Liver (tissue), 9 donors: ENCODE results near the gene VWA7. TPM values are rescaled to one million over a fixed set of nuclear protein-coding genes. Genes with fewer than 3 reads are reported as not detected.
"Not testable (repeated sequence)": the region's sequence is repeated elsewhere in the genome, so short reads cannot be mapped to it uniquely, and the experiment has no call there.

Experiments used
- DNase-seq: peaks from one replicate; pipeline ENCODE4 v3.0.0-alpha.2; 2017; ENCODE audit warnings: low spot score
- H3K27ac ChIP-seq, 2 donors: one replicate each; pipeline ENCODE4 v1.7.0; 2013; ENCODE audit warnings: inconsistent platforms in 2 of 2, low read length in 2 of 2, control low read depth in 1 of 2, low read depth in 1 of 2, mild to moderate bottlenecking in 1 of 2
- H3K27me3 ChIP-seq, 4 donors: one replicate each; pipeline versions ENCODE4 v1.6.1 to v1.7.0; 2013; ENCODE audit warnings: low read length in 3 of 4, inconsistent platforms in 1 of 4, mild to moderate bottlenecking in 1 of 4, moderate library complexity in 1 of 4; ENCODE audit not compliant: control insufficient read depth in 4 of 4, insufficient read depth in 4 of 4
- H3K36me3 ChIP-seq, 4 donors: one replicate each; pipeline versions ENCODE4 v1.6.1 to v1.7.0; 2013; ENCODE audit warnings: low read length in 3 of 4, mild to moderate bottlenecking in 3 of 4, low read depth in 1 of 4, moderate library complexity in 1 of 4; ENCODE audit not compliant: control insufficient read depth in 4 of 4, insufficient read depth in 3 of 4
- H3K4me1 ChIP-seq, 4 donors: one replicate each; pipeline versions ENCODE4 v1.6.1 to v1.7.0; 2013; ENCODE audit warnings: low read length in 3 of 4, mild to moderate bottlenecking in 3 of 4, moderate library complexity in 1 of 4; ENCODE audit not compliant: control insufficient read depth in 4 of 4, insufficient read depth in 4 of 4
- H3K4me3 ChIP-seq, 3 donors: one replicate each; pipeline versions ENCODE4 v1.6.1 to v1.7.0; 2013; ENCODE audit warnings: low read length in 3 of 3, control low read depth in 1 of 3, low read depth in 1 of 3, mild to moderate bottlenecking in 1 of 3
- H3K9ac ChIP-seq, 2 donors: one replicate each; pipeline ENCODE4 v1.7.0; 2013; ENCODE audit warnings: low read length in 2 of 2, mild to moderate bottlenecking in 2 of 2, moderate library complexity in 2 of 2, control low read depth in 1 of 2, low read depth in 1 of 2
- H3K9me3 ChIP-seq, 4 donors: one replicate each; pipeline versions ENCODE4 v1.6.1 to v1.7.0; 2013; ENCODE audit warnings: low read length in 3 of 4; ENCODE audit not compliant: control insufficient read depth in 4 of 4
- EGR1 ChIP-seq, 2 donors: IDR thresholded peaks; 2 replicates each; pipeline ENCODE4 v1.6.1; 2016 to 2018; ENCODE audit warnings: antibody characterized with exemption in 2 of 2, low read depth in 2 of 2
- JUND ChIP-seq, 2 donors: IDR thresholded peaks; 2 replicates each; pipeline ENCODE4 v1.6.1; 2016; ENCODE audit warnings: antibody characterized with exemption in 2 of 2
- NR2F2 ChIP-seq: IDR thresholded peaks from 2 replicates; pipeline ENCODE4 v1.6.1; 2016; ENCODE audit warnings: antibody characterized with exemption
- RAD21 ChIP-seq, 2 donors: IDR thresholded peaks; 2 replicates each; pipeline ENCODE4 v1.6.1; 2016; ENCODE audit warnings: antibody characterized with exemption in 2 of 2, mild to moderate bottlenecking in 2 of 2
- WGBS: extraction: QIAGEN DNeasy Blood & Tissue Kit; methylation state at CpG from one replicate; pipeline ENCODE4 v1.1.7; 2013; 5-methylcytosine and 5-hydroxymethylcytosine counted together
- polyA plus RNA-seq, 2 donors: library from polyadenylated mRNA; stranded (reverse) in 1 of 2; unstranded in 1 of 2; fragments of 200-250 nt in 1 of 2; fragments of >200 nt in 1 of 2; fragmentation: Nextera tagmentation in 1 of 2; extraction: Ambion mirVana in 1 of 2; gene quantifications; one replicate each; pipeline versions ENCODE4 v1.2.1 to v1.2.3, GENCODE V29; 2013 to 2015
- total RNA-seq, 2 donors: library from RNA; depleted of rRNA; stranded (reverse); fragments of >200 nt; gene quantifications; one replicate each; pipeline ENCODE4 v1.2.3, GENCODE V29; 2014
- TF ChIP-seq, protein P1 (sequence below): IDR thresholded peaks from 2 replicates; pipeline ENCODE4 v1.6.1; 2016; ENCODE audit warnings: antibody characterized with exemption, mild to moderate bottlenecking
- TF ChIP-seq, protein P2 (sequence below): IDR thresholded peaks from 2 replicates; pipeline ENCODE4 v1.6.1; 2016; ENCODE audit warnings: antibody characterized with exemption
- donor health status: healthy.
- donor health status: healthy.
- donor health status: healthy.
- donor health status: healthy.
- donor health status: healthy.

The VWA7 gene
- total and polyA plus RNA-seq, 4 donors = 0.17 to 2.0 (median 0.92) TPM

GRCh38 chr6:31821301-31822035, 44.3 kb upstream of the VWA7 start:
- Histone ChIP-seq H3K4me3 (peak overlapping the region; percentile 43 to 61 (median 53)), H3K27me3 (no peaks in the 10 kb centered on the region), H3K27ac (peak overlapping the region; percentile 98 to 99), H3K4me1 (peaks cover 9 to 23% (median 16%) of the 10 kb centered on the region in 4 donors), H3K36me3 (no peaks in the 10 kb centered on the region), H3K9ac (peak overlapping the region; percentile 52 to 83), H3K9me3 (no peaks in the 10 kb centered on the region)
- whole genome bisulfite sequencing = 16% methylated on average over 39 of the region's 39 CpGs
- TF ChIP-seq, protein P1, sequence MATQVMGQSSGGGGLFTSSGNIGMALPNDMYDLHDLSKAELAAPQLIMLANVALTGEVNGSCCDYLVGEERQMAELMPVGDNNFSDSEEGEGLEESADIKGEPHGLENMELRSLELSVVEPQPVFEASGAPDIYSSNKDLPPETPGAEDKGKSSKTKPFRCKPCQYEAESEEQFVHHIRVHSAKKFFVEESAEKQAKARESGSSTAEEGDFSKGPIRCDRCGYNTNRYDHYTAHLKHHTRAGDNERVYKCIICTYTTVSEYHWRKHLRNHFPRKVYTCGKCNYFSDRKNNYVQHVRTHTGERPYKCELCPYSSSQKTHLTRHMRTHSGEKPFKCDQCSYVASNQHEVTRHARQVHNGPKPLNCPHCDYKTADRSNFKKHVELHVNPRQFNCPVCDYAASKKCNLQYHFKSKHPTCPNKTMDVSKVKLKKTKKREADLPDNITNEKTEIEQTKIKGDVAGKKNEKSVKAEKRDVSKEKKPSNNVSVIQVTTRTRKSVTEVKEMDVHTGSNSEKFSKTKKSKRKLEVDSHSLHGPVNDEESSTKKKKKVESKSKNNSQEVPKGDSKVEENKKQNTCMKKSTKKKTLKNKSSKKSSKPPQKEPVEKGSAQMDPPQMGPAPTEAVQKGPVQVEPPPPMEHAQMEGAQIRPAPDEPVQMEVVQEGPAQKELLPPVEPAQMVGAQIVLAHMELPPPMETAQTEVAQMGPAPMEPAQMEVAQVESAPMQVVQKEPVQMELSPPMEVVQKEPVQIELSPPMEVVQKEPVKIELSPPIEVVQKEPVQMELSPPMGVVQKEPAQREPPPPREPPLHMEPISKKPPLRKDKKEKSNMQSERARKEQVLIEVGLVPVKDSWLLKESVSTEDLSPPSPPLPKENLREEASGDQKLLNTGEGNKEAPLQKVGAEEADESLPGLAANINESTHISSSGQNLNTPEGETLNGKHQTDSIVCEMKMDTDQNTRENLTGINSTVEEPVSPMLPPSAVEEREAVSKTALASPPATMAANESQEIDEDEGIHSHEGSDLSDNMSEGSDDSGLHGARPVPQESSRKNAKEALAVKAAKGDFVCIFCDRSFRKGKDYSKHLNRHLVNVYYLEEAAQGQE = peak; percentile 1
- no peak for TF ChIP-seq RAD21 (IDR thresholded peaks at IDR 0.05)
- peak; percentile 87 for DNase-seq

GRCh38 chr6:31820399-31820798, 43.3 kb upstream of the VWA7 start:
- not testable (repeated sequence) for H3K27me3 ChIP-seq, H3K4me3 ChIP-seq, H3K36me3 ChIP-seq, DNase-seq, H3K27ac ChIP-seq, H3K9ac ChIP-seq, H3K9me3 ChIP-seq
- H3K4me1 ChIP-seq = peaks cover 9 to 23% (median 15%) of the 10 kb centered on the region in 4 donors
- 89% methylated on average over 10 of the region's 10 CpGs for whole genome bisulfite sequencing

GRCh38 chr6:31819871-31820299, 42.8 kb upstream of the VWA7 start:
- TF ChIP-seq JUND (IDR thresholded peaks at IDR 0.05) (peak in 1 of 2 donors; percentile 2), NR2F2 (peak; percentile 3), EGR1 (IDR thresholded peaks at IDR 0.05; ENCODE audit: low read depth in 2 of 2) (no peak)
- TF ChIP-seq, protein P2, sequence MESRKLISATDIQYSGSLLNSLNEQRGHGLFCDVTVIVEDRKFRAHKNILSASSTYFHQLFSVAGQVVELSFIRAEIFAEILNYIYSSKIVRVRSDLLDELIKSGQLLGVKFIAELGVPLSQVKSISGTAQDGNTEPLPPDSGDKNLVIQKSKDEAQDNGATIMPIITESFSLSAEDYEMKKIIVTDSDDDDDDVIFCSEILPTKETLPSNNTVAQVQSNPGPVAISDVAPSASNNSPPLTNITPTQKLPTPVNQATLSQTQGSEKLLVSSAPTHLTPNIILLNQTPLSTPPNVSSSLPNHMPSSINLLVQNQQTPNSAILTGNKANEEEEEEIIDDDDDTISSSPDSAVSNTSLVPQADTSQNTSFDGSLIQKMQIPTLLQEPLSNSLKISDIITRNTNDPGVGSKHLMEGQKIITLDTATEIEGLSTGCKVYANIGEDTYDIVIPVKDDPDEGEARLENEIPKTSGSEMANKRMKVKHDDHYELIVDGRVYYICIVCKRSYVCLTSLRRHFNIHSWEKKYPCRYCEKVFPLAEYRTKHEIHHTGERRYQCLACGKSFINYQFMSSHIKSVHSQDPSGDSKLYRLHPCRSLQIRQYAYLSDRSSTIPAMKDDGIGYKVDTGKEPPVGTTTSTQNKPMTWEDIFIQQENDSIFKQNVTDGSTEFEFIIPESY = peak; percentile 9
- Histone ChIP-seq H3K9me3 (no peaks in the 10 kb centered on the region), H3K4me1 (peaks cover 9 to 23% (median 15%) of the 10 kb centered on the region in 4 donors), H3K27me3 (no peaks in the 10 kb centered on the region), H3K27ac (peak overlapping the region; percentile 54 to 55), H3K4me3 (no peak overlapping the region), H3K36me3 (no peaks in the 10 kb centered on the region), H3K9ac (no peak overlapping the region)
- DNase-seq = no peak
